GM12878 (cell line): ENCODE measurements around the gene HTR7. TPM values are rescaled to one million over a fixed set of nuclear protein-coding genes. Genes with fewer than 3 reads are reported as not detected.

ENCODE experiments used
- ATAC-seq: fragments of 200-7000 bp; cut with Tn5 transposase; 3 replicates; pipeline ENCODE4 v1.9.1; 2020; ENCODE audit warnings: mild to moderate bottlenecking, moderate library complexity
- BruUV-seq: library from RNA; stranded (reverse); fragments of 400-500 nt; replicated peaks from 2 replicates; lab custom pipeline; 2021; lab: Mats Ljungman, UMichigan
- CTCF ChIA-PET: fragments of 300-600 bp; sonication (Branson Sonifier 250); formaldehyde crosslinking; extraction: SDS; loops from one replicate; lab custom pipeline; 2021; ENCODE audit warnings: inconsistent platforms; lab: Yijun Ruan, JAX
- POLR2A ChIA-PET: fragments of 350-600 bp; formaldehyde crosslinking; extraction: SDS; loops from one replicate; lab custom pipeline; 2021; ENCODE audit warnings: inconsistent platforms; lab: Charles Lee
- RAD21 ChIA-PET: fragments of 300-600 bp; sonication (Branson Sonifier 250); formaldehyde crosslinking; loops from one replicate; lab custom pipeline; 2023; ENCODE audit warnings: antibody characterized with exemption; ENCODE audit not compliant: unreplicated experiment; lab: Charles Lee
- SMC1A ChIA-PET: fragments of 300-600 bp; sonication (Branson Sonifier 250); formaldehyde crosslinking; loops from one replicate; lab custom pipeline; 2023; ENCODE audit not compliant: unreplicated experiment, uncharacterized antibody; lab: Charles Lee
- DNase-seq: peaks from one replicate; pipeline ENCODE4 v3.0.0-alpha.2; 2011; ENCODE audit warnings: low read depth, low spot score
- FAIRE-seq: peaks from 3 replicates; lab custom pipeline; 2011; peaks lifted over from hg19 to GRCh38; lab: Jason Lieb, UNC
- H2AFZ ChIP-seq: 2 replicates; pipeline ENCODE4 v1.6.0; 2011; ENCODE audit warnings: low read depth, low read length, control low read depth; ENCODE audit not compliant: control insufficient read depth
- H3K27ac ChIP-seq: 2 replicates; pipeline ENCODE4 v1.5.1; 2011; ENCODE audit warnings: control low read depth; ENCODE audit not compliant: control insufficient read depth, insufficient read depth
- H3K27me3 ChIP-seq, 2 experiments: replicated peaks in 1 of 2; 2 replicates each; pipeline versions ENCODE4 v1.6.0 to v1.6.1; 2011; ENCODE audit warnings: low read length in 1 of 2; ENCODE audit not compliant: control insufficient read depth in 2 of 2, insufficient read depth in 2 of 2
- H3K36me3 ChIP-seq, 2 experiments: 2 replicates each; pipeline ENCODE4 v1.5.1; 2011; ENCODE audit warnings: low read length in 1 of 2; ENCODE audit not compliant: control insufficient read depth in 2 of 2, insufficient read depth in 2 of 2
- H3K4me1 ChIP-seq: 2 replicates; pipeline ENCODE4 v1.6.1; 2011; ENCODE audit warnings: mild to moderate bottlenecking, low read length, moderate library complexity, mixed read lengths; ENCODE audit not compliant: control insufficient read depth, insufficient read depth
- H3K4me2 ChIP-seq: 2 replicates; pipeline ENCODE4 v1.6.0; 2011; ENCODE audit warnings: control low read depth; ENCODE audit not compliant: control insufficient read depth, insufficient read depth
- H3K4me3 ChIP-seq: fragments of 200-600 bp; sonication (generic); 2 replicates; pipeline ENCODE4 v1.5.1; 2016
- H3K79me2 ChIP-seq: 2 replicates; pipeline ENCODE4 v1.6.0; 2011; ENCODE audit warnings: low read length; ENCODE audit not compliant: control insufficient read depth, insufficient read depth
- H3K9ac ChIP-seq: 2 replicates; pipeline ENCODE4 v1.8.0; 2011; ENCODE audit warnings: low read length, control low read depth, mixed read lengths; ENCODE audit not compliant: control insufficient read depth, insufficient read depth
- H3K9me3 ChIP-seq: replicated peaks from 3 replicates; pipeline ENCODE4 v1.5.1; 2011; ENCODE audit warnings: mild to moderate bottlenecking, low read length; ENCODE audit not compliant: control insufficient read depth, insufficient read depth
- H4K20me1 ChIP-seq: 2 replicates; pipeline ENCODE4 v1.6.0; 2011; ENCODE audit not compliant: control insufficient read depth, insufficient read depth
- CBFB ChIP-seq: IDR thresholded peaks from 2 replicates; pipeline ENCODE4 v1.6.1; 2016; ENCODE audit warnings: antibody characterized with exemption, low read depth
- CREB1 ChIP-seq: IDR thresholded peaks from 2 replicates; pipeline ENCODE4 v1.6.1; 2012; ENCODE audit warnings: low read depth, mild to moderate bottlenecking, inconsistent platforms
- EZH2 ChIP-seq: IDR thresholded peaks from 2 replicates; pipeline ENCODE4 v1.6.1; 2012; ENCODE audit warnings: low read depth, mild to moderate bottlenecking, control low read depth, inconsistent platforms, low read length, borderline replicate concordance; ENCODE audit not compliant: control insufficient read depth
- GATAD2B ChIP-seq: fragments of 450-650 bp; conservative IDR thresholded peaks from 2 replicates; pipeline ENCODE4 v1.6.1; 2017; ENCODE audit warnings: low read depth, mild to moderate bottlenecking, moderate library complexity
- HDGF ChIP-seq: fragments of 450-650 bp; IDR thresholded peaks from 2 replicates; pipeline ENCODE4 v1.6.1; 2016; ENCODE audit warnings: antibody characterized with exemption
- MTA3 ChIP-seq: IDR thresholded peaks from 2 replicates; pipeline ENCODE4 v1.6.1; 2012; ENCODE audit warnings: low read length, inconsistent platforms, borderline replicate concordance
- NFYB ChIP-seq: IDR thresholded peaks from 2 replicates; pipeline ENCODE4 v1.6.1; 2011; ENCODE audit warnings: low read depth, mild to moderate bottlenecking, low read length, improper control_type of control experiment, moderate library complexity; ENCODE audit not compliant: insufficient read depth
- RUNX3 ChIP-seq: IDR thresholded peaks from 2 replicates; pipeline ENCODE4 v1.6.1; 2012; ENCODE audit warnings: low read length, inconsistent platforms
- ZNF217 ChIP-seq: fragments of 450-650 bp; IDR thresholded peaks from 2 replicates; pipeline ENCODE4 v1.6.1; 2017; ENCODE audit warnings: antibody characterized with exemption, mild to moderate bottlenecking
- ZZZ3 ChIP-seq: IDR thresholded peaks from 2 replicates; pipeline ENCODE4 v1.6.1; 2011; ENCODE audit warnings: low read depth; ENCODE audit not compliant: control insufficient read depth, insufficient read length
- WGBS: methylation state at CpG from one replicate; pipeline ENCODE4 v1.1.6; 2016; ENCODE audit warnings: low lambda C conversion rate; ENCODE audit not compliant: insufficient replicate concordance, insufficient coverage; ENCODE audit errors: missing lambda C conversion rate; 5-methylcytosine and 5-hydroxymethylcytosine counted together
- in situ Hi-C: fragments of 300-500 bp; cut with MboI; formaldehyde crosslinking; loops from 9 replicates; pipeline ENCODE4 v1.14.3; 2018; ENCODE audit warnings: mixed read lengths
- intact Hi-C: fragments of 100-400 bp; cut with micrococcal nuclease; formaldehyde crosslinking; loops from one replicate; pipeline ENCODE4 v1.14.2; 2022; ENCODE audit not compliant: unreplicated experiment
- polyA plus RNA-seq, 11 experiments: library from polyadenylated mRNA; depleted of rRNA in 4 of 11; unstranded in 6 of 11; stranded (reverse) in 5 of 11; fragments of >200 nt; fragmentation: Nextera tagmentation in 4 of 11; fragmentation: Illumina TruSeq in 1 of 11; extraction: Ambion mirVana in 4 of 11; extraction: Trizol in 1 of 11; gene quantifications; 1 replicate in 1 of 11; 2 replicates in 10 of 11; pipeline versions ENCODE4 v1.2.1 to v1.2.3, GENCODE V29; 2011 to 2016; ENCODE audit warnings: inconsistent platforms in 2 of 11, missing spikeins in 2 of 11, low read depth in 1 of 11
- total RNA-seq, 4 experiments: library from RNA; depleted of rRNA in 3 of 4; stranded (reverse); fragments of >200 nt in 3 of 4; fragmentation: Illumina TruSeq in 1 of 4; extraction: Trizol in 1 of 4; gene quantifications; 2 replicates each; pipeline versions ENCODE4 v1.2.1 to v1.2.3, GENCODE V29; 2013 to 2021
- TF ChIP-seq, protein P1 (sequence below): IDR thresholded peaks from 2 replicates; pipeline ENCODE4 v1.6.1; 2012; ENCODE audit warnings: improper control_type of control experiment, low read depth, low read length; ENCODE audit not compliant: insufficient replicate concordance
- TF ChIP-seq, protein P2 (sequence below): fragments of 150-350 bp; IDR thresholded peaks from 2 replicates; pipeline ENCODE4 v1.6.1; 2016; ENCODE audit warnings: low read depth, low read length
- TF ChIP-seq, protein P3 (sequence below): IDR thresholded peaks from 2 replicates; pipeline ENCODE4 v1.6.1; 2012; ENCODE audit warnings: low read depth, low read length, improper control_type of control experiment

HTR7 gene
- total and polyA plus RNA-seq, 10 of the 15 experiments (the other 5 are each of a cell fraction or from before 2014, with no cell fraction given): 0.01 to 1.3 (median 0.06) TPM; not detected in 4

DNA sequence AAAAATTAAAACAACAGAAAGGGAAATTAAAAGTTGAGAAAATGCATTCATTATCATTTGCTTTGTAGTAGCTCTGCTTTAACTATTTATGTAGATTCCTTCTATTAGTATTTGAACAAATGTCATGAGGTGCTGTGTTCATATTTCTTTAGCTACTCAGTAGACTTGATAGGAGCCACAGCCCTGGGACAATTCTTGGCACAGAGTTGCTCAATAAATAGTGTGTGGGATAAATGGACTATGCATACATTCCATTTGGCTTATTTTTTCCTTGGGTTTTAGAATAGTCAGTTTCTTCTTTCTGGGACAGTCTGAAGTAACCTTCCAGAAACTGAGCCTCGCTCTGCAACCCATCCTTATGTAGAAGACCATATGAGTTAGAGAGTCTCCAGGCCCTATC lies 27.3 kb upstream of the HTR7 start:
- no peak for FAIRE-seq
- ChIA-PET POLR2A (no interaction called here), SMC1A (interaction anchor here (1.1 to 1.2 kb wide), 2 partner anchors 9 to 13 kb away, joined by 4 to 6 read pairs; partner anchors contain the start of gene RPP30), CTCF (interaction anchor here (1.3 kb wide), 1 partner anchor 28 kb away, joined by 3 read pairs; no protein-coding TSS in a partner anchor), RAD21 (no interaction called here)
- no peak for DNase-seq
- BruUV-seq: no TSS peak
- Histone ChIP-seq H3K27me3 (no peaks in the 10 kb centered on the region), H3K36me3 (peaks cover 6 to 32% of the 10 kb centered on the region in 2 experiments), H3K9ac (no peak overlapping the region), H2AFZ (no peak overlapping the region), H3K79me2 (no peaks in the 10 kb centered on the region), H3K4me3 (no peak overlapping the region), H4K20me1 (no peaks in the 10 kb centered on the region), H3K9me3 (no peaks in the 10 kb centered on the region), H3K4me2 (no peak overlapping the region), H3K4me1 (no peaks in the 10 kb centered on the region), H3K27ac (no peak overlapping the region)
- TF ChIP-seq ZZZ3: no peak
- no peak for TF ChIP-seq NFYB
- no peak for TF ChIP-seq CREB1
- no peak for TF ChIP-seq HDGF
- TF ChIP-seq MTA3: no peak
- no peak for TF ChIP-seq GATAD2B
- TF ChIP-seq, protein P1, sequence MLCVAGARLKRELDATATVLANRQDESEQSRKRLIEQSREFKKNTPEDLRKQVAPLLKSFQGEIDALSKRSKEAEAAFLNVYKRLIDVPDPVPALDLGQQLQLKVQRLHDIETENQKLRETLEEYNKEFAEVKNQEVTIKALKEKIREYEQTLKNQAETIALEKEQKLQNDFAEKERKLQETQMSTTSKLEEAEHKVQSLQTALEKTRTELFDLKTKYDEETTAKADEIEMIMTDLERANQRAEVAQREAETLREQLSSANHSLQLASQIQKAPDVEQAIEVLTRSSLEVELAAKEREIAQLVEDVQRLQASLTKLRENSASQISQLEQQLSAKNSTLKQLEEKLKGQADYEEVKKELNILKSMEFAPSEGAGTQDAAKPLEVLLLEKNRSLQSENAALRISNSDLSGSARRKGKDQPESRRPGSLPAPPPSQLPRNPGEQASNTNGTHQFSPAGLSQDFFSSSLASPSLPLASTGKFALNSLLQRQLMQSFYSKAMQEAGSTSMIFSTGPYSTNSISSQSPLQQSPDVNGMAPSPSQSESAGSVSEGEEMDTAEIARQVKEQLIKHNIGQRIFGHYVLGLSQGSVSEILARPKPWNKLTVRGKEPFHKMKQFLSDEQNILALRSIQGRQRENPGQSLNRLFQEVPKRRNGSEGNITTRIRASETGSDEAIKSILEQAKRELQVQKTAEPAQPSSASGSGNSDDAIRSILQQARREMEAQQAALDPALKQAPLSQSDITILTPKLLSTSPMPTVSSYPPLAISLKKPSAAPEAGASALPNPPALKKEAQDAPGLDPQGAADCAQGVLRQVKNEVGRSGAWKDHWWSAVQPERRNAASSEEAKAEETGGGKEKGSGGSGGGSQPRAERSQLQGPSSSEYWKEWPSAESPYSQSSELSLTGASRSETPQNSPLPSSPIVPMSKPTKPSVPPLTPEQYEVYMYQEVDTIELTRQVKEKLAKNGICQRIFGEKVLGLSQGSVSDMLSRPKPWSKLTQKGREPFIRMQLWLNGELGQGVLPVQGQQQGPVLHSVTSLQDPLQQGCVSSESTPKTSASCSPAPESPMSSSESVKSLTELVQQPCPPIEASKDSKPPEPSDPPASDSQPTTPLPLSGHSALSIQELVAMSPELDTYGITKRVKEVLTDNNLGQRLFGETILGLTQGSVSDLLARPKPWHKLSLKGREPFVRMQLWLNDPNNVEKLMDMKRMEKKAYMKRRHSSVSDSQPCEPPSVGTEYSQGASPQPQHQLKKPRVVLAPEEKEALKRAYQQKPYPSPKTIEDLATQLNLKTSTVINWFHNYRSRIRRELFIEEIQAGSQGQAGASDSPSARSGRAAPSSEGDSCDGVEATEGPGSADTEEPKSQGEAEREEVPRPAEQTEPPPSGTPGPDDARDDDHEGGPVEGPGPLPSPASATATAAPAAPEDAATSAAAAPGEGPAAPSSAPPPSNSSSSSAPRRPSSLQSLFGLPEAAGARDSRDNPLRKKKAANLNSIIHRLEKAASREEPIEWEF: no peak
- TF ChIP-seq, protein P2, sequence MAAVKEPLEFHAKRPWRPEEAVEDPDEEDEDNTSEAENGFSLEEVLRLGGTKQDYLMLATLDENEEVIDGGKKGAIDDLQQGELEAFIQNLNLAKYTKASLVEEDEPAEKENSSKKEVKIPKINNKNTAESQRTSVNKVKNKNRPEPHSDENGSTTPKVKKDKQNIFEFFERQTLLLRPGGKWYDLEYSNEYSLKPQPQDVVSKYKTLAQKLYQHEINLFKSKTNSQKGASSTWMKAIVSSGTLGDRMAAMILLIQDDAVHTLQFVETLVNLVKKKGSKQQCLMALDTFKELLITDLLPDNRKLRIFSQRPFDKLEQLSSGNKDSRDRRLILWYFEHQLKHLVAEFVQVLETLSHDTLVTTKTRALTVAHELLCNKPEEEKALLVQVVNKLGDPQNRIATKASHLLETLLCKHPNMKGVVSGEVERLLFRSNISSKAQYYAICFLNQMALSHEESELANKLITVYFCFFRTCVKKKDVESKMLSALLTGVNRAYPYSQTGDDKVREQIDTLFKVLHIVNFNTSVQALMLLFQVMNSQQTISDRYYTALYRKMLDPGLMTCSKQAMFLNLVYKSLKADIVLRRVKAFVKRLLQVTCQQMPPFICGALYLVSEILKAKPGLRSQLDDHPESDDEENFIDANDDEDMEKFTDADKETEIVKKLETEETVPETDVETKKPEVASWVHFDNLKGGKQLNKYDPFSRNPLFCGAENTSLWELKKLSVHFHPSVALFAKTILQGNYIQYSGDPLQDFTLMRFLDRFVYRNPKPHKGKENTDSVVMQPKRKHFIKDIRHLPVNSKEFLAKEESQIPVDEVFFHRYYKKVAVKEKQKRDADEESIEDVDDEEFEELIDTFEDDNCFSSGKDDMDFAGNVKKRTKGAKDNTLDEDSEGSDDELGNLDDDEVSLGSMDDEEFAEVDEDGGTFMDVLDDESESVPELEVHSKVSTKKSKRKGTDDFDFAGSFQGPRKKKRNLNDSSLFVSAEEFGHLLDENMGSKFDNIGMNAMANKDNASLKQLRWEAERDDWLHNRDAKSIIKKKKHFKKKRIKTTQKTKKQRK: no peak
- no peak for TF ChIP-seq CBFB
- TF ChIP-seq ZNF217: no peak
- TF ChIP-seq, protein P3, sequence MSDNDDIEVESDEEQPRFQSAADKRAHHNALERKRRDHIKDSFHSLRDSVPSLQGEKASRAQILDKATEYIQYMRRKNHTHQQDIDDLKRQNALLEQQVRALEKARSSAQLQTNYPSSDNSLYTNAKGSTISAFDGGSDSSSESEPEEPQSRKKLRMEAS: no peak
- no peak for TF ChIP-seq EZH2
- no peak for TF ChIP-seq RUNX3
- no peak for ATAC-seq
- in situ Hi-C loops: loop anchor here (25.0 kb wide), 1 partner anchor 1027 kb away; the partner anchor contains the start of genes BTAF1 and FGFBP3
- intact Hi-C loops: loop anchor here (10.0 kb wide), 1 partner anchor 750 kb away; the partner anchor contains the start of gene PPP1R3C
- 95% methylated on average over 1 of the region's 1 CpG for WGBS
